Measurements from ENCODE around the gene PTPN9.

DNA sequence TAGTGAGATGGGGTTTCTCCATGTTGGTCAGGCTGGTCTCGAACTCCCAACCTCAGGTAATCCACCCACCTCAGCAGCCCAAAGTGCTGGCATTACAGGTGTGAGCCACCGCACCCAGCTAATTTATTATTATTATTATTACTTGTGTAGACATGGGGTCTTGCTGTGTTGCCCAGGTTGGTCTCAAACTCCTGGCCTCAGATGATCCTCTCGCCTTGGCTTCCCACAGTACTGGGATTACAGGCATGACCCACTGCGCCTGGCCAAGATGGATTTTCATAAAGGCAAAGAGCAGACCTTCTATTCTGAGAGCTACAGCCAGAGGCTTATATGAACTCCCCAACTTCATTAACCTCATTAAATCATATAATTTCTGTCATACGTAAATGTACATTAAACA is 17.2 kb downstream of the PTPN9 start:
- TF ChIP-seq, protein P1, sequence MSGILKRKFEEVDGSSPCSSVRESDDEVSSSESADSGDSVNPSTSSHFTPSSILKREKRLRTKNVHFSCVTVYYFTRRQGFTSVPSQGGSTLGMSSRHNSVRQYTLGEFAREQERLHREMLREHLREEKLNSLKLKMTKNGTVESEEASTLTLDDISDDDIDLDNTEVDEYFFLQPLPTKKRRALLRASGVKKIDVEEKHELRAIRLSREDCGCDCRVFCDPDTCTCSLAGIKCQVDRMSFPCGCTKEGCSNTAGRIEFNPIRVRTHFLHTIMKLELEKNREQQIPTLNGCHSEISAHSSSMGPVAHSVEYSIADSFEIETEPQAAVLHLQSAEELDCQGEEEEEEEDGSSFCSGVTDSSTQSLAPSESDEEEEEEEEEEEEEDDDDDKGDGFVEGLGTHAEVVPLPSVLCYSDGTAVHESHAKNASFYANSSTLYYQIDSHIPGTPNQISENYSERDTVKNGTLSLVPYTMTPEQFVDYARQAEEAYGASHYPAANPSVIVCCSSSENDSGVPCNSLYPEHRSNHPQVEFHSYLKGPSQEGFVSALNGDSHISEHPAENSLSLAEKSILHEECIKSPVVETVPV (CRISPR knock-in tag; IDR thresholded peaks at IDR 0.05): no peak
- TF ChIP-seq RARB (CRISPR knock-in tag; IDR thresholded peaks at IDR 0.05): no peak
- no peak for TF ChIP-seq TOX (CRISPR knock-in tag; IDR thresholded peaks at IDR 0.05; ENCODE audit: borderline replicate concordance)
- TF ChIP-seq, protein P2, sequence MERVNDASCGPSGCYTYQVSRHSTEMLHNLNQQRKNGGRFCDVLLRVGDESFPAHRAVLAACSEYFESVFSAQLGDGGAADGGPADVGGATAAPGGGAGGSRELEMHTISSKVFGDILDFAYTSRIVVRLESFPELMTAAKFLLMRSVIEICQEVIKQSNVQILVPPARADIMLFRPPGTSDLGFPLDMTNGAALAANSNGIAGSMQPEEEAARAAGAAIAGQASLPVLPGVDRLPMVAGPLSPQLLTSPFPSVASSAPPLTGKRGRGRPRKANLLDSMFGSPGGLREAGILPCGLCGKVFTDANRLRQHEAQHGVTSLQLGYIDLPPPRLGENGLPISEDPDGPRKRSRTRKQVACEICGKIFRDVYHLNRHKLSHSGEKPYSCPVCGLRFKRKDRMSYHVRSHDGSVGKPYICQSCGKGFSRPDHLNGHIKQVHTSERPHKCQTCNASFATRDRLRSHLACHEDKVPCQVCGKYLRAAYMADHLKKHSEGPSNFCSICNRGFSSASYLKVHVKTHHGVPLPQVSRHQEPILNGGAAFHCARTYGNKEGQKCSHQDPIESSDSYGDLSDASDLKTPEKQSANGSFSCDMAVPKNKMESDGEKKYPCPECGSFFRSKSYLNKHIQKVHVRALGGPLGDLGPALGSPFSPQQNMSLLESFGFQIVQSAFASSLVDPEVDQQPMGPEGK (CRISPR knock-in tag; IDR thresholded peaks at IDR 0.05; ENCODE audit: borderline replicate concordance): no peak
- no peak for TF ChIP-seq CREB5 (CRISPR knock-in tag; IDR thresholded peaks at IDR 0.05; ENCODE audit: low read depth)
- no peak for TF ChIP-seq SNAI2 (CRISPR knock-in tag; IDR thresholded peaks at IDR 0.05)
- no peak for TF ChIP-seq ZFP3 (CRISPR knock-in tag; IDR thresholded peaks at IDR 0.05)
- no peak for TF ChIP-seq OSR1 (CRISPR knock-in tag; IDR thresholded peaks at IDR 0.05)
- TF ChIP-seq ZC3H10 (CRISPR knock-in tag; IDR thresholded peaks at IDR 0.05): no peak
- TF ChIP-seq, protein P3, sequence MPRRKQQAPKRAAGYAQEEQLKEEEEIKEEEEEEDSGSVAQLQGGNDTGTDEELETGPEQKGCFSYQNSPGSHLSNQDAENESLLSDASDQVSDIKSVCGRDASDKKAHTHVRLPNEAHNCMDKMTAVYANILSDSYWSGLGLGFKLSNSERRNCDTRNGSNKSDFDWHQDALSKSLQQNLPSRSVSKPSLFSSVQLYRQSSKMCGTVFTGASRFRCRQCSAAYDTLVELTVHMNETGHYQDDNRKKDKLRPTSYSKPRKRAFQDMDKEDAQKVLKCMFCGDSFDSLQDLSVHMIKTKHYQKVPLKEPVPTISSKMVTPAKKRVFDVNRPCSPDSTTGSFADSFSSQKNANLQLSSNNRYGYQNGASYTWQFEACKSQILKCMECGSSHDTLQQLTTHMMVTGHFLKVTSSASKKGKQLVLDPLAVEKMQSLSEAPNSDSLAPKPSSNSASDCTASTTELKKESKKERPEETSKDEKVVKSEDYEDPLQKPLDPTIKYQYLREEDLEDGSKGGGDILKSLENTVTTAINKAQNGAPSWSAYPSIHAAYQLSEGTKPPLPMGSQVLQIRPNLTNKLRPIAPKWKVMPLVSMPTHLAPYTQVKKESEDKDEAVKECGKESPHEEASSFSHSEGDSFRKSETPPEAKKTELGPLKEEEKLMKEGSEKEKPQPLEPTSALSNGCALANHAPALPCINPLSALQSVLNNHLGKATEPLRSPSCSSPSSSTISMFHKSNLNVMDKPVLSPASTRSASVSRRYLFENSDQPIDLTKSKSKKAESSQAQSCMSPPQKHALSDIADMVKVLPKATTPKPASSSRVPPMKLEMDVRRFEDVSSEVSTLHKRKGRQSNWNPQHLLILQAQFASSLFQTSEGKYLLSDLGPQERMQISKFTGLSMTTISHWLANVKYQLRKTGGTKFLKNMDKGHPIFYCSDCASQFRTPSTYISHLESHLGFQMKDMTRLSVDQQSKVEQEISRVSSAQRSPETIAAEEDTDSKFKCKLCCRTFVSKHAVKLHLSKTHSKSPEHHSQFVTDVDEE (CRISPR knock-in tag; IDR thresholded peaks at IDR 0.05): no peak

Data from SK-N-SH treated with all-trans-retinoic acid at 6 μM for 48 hours (cell line).